GM12873 (cell line): ENCODE measurements around the gene CMTM3.
A peak's percentile ranks its signal among the peaks of the same experiment; 100 is the strongest.

Experiments
- CTCF ChIP-seq: IDR thresholded peaks from 2 replicates; pipeline ENCODE4 v1.5.1; 2012; ENCODE audit warnings: low read depth, mild to moderate bottlenecking, moderate library complexity, low read length, control low read depth; ENCODE audit not compliant: insufficient read depth; ENCODE audit errors: missing control alignments

The CMTM3 gene

GRCh38 chr16:66604376-66605176 is at the start of gene CMTM3:
CMTM3 (plus strand) TSS chr16:66604704; CDS start chr16:66604806, 102 bp downstream.
- TF ChIP-seq CTCF = peak; percentile 61

- no peak for TF ChIP-seq CTCF
Observed at GRCh38 chr16:66560107-66560506, 44.4 kb upstream of the CMTM3 start.

- TF ChIP-seq CTCF = no peak
Observed at GRCh38 chr16:66561381-66562080, 43.0 kb upstream of the CMTM3 start.

GRCh38 chr16:66562409-66562808 is 42.1 kb upstream of the CMTM3 start:
- TF ChIP-seq CTCF = peak; percentile 7

- TF ChIP-seq CTCF = no peak
Observed at GRCh38 chr16:66562986-66563385, 41.5 kb upstream of the CMTM3 start.

- TF ChIP-seq CTCF = no peak
Observed at GRCh38 chr16:66563574-66564334, 40.8 kb upstream of the CMTM3 start.
